Stimulated activated CD4-positive, alpha-beta T cell treated with anti-CD3 and anti-CD28 coated beads, Interleukin-12 subunit alpha, Interleukin-12 subunit beta, amount 100 ng/mL, for 24 hours (primary cell): Measurements from ENCODE around the gene PPP2R5D.
"Not testable (repeated sequence)": the region's sequence is repeated elsewhere in the genome, so short reads cannot be mapped to it uniquely, and the experiment has no call there.

Experiments
- DNase-seq, 2 experiments: peaks; one replicate each; pipeline ENCODE4 v3.0.0-alpha.2; 2020; ENCODE audit warnings: low read depth in 2 of 2

PPP2R5D gene

DNA sequence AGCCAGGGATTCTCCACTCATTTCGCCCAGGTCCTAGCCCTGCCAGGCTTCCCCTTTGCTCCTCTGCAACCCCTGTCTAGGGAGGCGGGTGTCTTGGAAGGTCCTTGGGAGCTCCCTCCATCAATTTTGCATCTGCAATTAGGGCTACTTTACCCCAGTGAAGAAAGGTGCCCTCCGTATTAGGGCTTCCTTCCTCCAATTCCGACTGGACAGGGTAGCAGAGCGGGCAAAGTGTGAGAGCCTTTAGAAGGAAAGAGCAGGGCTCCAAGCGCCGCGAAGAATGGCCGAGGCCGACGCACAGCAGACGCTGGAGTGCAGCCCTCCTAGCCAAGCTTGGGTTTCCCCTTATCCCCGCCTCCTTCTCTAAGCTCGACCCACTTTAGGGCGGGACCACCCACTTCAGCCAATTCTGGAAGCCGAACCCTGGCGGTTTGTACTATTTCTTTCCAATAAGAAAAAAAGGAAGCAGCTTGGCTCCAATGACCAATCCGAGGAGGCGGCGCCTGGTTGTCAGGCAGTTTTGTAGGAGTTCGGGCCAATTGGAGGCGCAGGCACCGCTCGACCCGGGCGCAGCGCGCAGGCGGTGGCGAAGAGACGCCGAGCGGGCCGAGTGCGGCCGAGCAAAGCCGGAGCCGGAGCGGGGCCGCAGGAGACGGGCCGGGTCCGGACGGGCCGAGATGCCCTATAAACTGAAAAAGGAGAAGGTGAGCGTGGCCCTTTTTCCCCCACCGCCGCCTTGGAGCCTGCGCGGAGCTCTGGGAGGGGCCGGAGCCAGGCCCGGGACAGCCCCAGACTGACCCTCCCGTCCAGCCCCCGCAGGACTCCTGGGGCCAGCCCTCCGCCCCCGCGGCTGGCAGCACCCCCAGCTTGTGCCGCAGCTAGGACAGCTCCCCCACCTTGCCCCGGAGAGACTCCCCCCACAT lies at the start of gene PPP2R5D:
PPP2R5D (plus strand) TSS at position 570 of the 923 bp plus-strand sequence; CDS start at position 678, 108 bp downstream.
- DNase-seq = peak; percentile 90 to 96

DNA sequence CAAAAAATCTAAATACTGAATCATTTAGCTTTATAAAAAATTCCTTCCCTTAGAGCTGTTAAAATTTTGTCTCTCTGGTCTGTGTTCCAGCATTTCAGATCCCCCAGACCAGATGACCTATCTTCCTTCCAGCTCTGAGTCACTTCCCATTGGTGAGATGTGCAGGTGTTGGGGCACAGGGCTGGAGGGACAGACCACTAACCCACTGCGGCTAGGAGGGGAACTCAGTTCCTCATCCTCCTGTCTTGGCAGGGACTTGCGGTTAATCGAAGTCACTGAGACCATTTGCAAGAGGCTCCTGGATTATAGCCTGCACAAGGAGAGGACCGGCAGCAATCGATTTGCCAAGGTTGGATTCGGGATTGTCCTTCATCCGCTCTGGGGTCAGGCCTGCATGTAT lies 49.0 kb upstream of the PPP2R5D start:
- DNase-seq = no peak

DNA sequence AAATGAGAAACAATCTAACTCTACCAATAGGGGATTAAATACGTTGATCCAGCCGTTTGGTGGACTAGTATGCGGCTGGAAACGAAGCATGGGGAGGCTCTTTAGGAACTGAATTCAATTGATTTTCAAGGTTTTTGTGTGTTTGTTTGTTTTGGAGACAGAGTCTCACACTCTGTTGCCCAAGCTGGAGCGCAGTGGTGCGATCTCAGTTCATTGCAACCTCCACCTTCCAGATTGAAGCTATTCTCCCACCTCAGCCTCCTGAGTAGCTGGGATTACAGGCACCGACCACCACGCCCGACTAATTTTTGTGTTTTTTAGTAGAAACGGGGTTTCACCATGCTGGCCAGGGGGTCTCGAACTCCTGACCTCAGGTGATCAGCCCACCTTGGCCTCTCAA lies 48.0 kb upstream of the PPP2R5D start:
- no peak for DNase-seq

DNA sequence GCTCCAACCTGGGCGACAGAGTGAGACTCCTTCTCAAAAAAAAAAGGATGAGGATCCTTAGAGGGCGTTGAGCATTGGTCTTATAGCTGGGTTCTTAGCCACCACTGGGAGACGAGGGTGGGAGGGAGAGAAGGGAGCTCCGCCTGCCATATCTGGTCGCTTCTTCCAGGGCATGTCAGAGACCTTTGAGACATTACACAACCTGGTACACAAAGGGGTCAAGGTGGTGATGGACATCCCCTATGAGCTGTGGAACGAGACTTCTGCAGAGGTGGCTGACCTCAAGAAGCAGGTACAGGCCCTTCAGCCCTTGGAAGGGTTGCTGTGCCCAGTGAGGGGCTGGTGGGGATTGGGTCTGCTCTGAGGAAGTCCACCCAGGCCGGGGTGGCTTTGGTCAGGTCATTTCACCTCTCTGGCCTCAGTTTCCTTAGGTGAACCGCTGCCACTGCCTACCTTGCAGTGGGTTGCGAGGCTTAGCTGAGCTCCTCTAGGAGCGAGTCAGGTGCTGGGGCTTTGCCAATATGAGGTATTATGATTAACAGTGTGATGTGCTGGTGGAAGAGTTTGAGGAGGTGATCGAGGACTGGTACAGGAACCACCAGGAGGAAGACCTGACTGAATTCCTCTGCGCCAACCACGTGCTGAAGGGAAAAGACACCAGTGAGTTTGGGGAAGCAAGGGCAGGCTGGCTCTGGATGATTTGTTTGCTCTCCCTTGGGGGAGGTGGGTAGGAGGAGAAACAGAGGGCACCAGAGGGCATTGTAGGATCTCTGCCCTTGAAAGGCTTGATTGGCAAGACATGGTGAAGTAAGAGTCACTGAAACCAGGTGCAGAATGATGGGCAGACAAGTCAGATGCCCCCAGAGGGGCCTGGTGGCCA lies 46.6 kb upstream of the PPP2R5D start:
- DNase-seq = no peak

DNA sequence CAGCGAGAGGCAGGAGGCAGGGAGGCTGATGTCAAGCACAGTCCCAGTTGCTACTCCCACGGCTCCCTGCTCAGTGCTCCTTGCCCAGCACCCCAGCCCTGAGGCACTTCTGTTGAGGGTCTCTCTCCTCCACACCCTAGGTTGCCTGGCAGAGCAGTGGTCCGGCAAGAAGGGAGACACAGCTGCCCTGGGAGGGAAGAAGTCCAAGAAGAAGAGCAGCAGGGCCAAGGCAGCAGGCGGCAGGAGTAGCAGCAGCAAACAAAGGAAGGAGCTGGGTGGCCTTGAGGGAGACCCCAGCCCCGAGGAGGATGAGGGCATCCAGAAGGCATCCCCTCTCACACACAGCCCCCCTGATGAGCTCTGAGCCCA lies 46.0 kb upstream of the PPP2R5D start:
- DNase-seq = no peak

DNA sequence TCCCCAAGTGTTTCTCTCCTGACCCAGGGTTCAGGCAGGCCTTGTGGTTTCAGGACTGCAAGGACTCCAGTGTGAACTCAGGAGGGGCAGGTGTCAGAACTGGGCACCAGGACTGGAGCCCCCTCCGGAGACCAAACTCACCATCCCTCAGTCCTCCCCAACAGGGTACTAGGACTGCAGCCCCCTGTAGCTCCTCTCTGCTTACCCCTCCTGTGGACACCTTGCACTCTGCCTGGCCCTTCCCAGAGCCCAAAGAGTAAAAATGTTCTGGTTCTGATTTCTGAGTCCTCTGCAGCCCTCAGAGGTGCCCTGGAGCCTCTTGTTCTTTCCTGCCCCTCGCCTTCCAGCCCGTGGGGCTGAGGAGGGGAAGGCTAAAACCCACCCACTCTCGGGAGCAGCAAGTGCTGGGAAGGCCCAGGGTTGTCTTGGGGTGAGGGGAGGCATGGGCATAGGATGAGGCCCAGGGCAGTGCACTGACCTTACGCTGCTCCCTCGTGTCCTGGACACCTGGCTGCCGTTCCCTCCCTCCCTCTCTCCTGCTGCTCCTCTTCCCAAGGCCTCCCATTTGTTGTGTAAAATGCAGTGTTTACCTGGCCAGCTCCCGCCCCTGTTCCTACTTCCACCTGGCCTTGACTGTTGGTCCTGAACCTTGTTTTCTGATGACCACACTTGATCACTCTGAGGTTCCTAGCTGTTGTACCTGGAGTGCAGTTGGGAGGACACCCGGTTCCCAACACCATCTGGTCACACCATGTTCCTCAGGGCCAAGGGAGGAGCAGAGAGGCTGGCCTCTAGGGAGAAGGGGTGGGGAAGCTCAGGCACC lies 45.2 kb upstream of the PPP2R5D start:
- no peak for DNase-seq

DNA sequence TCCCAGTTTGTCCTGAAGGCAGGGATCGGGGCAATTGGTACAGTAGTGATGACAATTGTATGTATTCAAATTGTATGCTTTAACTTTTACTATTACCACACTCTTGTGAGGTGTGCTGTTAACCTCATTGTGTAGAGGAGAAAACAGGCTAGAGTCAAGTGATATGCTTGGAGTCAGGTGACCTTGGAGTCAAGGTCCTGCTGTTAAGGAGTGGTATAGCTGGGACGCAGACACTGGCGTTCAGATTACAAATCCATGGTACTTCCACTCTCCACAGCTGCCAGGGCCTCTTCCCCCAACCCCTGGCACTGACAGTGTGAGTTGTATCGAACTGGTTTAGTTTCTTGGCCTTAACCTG lies 44.6 kb upstream of the PPP2R5D start:
- DNase-seq = no peak

DNA sequence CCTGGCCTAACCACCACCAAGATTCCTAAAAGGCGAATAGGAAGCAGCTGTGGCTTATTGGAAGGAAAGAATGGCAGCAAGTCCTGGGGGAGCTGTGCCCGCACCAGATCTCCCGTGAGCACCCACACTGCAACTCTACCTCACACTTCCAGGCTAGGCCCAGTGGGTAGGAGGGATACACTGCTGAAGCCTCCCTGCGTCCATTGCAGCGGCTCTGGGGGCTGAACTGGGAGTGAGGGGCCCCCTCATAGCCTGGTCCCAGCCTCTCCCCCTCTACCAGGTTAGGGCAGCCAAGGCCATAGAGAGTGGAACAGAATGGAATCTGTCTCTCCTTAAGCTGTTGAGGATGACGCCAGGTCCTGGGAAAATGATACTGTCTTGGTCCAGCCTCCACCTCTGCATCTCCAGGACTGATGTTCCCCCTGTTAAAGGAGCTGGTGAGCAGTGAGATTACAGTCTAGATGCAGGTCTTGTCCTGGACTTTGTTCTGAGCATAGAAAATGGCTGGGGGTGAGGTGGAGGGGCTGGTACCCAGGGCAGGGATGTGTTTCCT lies 43.8 kb upstream of the PPP2R5D start:
- DNase-seq = no peak

DNA sequence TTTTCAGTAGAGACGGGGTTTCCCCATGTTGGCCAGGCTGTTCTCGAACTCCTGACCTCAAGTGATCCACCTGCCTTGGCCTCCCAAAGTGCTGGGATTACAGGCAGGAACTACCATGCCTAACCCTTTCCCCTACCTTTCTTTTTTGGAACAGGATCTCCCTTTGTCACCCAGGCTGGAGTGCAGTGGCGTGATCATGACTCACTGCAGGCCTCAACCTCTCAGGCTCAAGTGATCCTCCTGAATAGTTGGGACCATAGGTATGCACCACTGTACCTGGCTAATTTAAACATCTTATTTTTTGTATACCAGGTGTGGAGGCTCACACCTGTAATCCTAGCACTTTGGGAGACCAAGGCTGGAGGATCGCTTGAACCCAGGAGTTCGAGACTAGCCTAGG lies 43.0 kb upstream of the PPP2R5D start:
- DNase-seq = not testable (repeated sequence)

DNA sequence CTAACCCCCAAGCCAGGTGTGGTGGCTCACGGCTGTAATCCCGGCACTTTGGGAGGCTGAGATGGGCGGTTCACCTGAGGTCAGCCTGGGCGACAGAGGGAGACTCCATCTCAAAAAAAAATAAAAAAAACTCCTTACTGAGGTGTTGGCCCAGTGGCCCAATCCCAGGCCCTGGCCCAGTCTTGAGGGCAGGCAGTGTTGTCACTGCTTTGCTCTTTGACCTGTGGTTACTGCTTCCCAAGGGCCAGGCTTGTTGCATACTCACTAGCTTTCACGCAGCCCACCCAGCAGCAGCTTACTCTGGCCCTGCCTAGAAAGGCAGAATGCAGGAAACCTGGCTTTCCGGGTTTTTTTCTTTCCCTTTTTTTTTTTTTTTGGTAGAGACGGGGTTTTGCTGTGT lies 41.9 kb upstream of the PPP2R5D start:
- no peak for DNase-seq

DNA sequence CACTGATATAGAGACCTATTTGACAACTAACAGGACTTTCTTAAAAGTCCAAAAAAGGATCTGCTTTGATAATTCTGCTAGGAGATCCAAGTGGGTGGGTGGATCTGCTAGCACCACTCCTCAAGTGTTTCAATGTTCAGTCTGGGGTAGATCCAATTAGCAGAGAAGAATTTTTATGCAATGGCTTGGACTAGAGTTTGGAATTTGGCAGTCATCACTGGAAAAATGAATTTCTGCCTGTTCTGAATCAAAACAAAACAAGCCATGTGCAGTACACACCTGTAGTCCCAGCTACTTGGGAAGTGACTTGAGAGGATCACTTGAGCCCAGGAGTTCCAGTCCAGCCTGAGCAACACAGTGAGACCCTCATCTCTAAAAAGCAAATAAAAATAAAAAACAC lies 36.4 kb upstream of the PPP2R5D start:
- no peak for DNase-seq

DNA sequence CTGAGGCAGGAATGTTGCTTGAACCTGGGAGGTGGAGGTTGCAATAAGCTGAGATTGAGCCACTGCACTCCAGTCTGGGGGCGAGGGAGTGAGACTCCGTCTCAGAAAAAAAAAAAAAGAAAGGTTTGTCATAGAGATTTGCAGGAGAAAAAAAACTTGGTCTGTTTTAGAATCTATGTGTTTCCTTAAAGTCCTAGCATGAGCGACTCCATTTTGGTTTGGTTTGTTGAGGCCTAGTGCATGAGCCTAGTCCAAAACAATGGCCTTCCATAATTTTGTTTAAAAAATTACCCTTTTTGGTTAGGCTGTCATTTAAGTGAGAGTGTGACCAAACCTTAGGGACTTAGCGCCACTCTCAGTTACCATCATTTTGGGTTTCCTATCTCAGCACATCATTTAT lies 32.0 kb upstream of the PPP2R5D start:
- no peak for DNase-seq

DNA sequence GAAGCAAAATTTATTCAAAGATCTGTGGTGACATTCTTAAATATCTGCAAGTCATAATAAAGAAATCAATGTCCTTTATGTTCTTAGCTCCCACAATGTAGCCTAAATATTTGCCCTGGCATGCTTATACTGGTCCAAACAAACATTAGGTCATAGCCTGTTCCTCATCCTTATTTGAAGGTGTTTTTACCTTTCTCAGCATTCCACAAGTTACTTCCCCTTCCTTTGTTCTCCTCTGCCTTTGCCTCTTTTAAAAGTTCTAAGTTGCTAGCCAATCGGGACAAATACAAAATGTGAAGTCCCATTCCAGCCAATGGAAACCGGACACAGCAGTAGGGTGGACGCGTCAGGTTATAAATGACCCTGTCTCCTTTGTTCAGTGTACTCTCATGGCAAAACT lies 30.0 kb upstream of the PPP2R5D start:
- DNase-seq = not testable (repeated sequence)

DNA sequence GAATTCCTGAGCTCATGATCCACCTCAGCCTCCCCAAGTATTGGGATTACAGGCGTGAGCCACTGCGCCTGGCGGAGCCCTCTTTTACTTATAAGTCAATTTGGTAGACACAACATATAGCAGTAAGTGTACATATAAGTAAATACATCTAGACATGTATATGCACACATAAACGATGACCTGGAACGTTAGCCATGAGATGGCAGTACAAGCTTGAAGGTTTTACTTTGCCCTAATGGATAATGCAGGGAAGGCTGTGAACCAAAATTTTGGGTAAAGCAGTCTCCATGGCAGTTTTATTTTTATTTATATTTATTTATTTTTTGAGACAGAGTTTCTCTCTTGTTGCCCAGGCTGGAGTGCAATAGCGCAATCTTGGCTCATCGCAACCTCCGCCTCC lies 26.2 kb upstream of the PPP2R5D start:
- no peak for DNase-seq

DNA sequence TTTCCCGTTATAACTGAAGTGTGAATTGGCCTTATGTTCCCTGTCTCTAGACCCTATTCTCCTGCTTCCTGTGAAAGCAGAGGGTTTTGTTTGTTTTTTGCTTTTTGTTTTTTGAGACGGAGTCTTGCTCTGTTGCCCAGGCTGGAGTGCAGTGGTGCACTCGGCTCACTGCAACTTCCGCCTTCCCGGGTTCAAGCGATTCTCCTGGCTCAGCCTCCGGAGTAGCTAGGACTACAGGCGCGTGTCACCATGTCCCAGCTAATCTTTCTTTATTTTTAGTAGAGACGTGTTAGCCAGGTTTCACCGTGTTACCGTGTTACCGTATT lies 24.5 kb upstream of the PPP2R5D start:
- DNase-seq = no peak

DNA sequence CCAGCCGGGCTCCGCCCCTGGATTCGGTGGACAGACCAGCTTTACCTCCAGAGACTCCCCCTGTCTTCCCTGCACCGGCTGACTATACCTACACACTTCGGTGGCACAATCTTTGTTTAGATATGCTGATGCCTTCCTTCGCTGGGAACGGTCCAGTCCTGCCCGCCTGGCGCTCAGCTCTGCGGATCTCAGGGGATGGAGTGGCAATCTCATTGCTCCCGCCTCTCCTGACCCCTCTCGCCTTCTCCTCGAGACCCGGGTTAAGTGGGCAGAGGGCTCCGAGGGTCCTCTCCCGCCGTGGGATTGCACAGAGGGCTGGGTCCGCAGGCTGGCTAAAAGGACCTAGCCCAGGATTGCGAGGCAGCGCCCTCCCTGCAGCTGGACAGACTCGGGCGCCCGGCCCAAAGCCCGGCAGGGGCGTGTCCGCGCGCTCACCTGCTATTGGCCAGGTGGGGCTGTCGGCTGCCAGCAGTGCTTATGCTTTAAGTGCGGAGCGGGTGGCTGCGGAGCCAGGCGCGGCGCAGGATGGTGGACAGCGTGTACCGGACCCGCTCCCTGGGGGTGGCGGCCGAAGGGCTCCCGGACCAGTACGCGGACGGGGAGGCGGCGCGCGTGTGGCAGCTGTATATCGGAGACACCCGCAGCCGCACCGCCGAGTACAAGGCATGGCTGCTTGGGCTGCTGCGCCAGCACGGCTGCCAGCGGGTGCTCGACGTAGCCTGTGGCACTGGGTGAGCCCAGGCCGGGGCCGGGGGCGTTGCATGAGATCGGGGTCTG lies 23.9 kb upstream of the PPP2R5D start, which contains the start of gene GNMT:
GNMT (plus strand) TSS at position 512 of the 777 bp plus-strand sequence; CDS start at position 526, 14 bp downstream.
- DNase-seq = no peak

DNA sequence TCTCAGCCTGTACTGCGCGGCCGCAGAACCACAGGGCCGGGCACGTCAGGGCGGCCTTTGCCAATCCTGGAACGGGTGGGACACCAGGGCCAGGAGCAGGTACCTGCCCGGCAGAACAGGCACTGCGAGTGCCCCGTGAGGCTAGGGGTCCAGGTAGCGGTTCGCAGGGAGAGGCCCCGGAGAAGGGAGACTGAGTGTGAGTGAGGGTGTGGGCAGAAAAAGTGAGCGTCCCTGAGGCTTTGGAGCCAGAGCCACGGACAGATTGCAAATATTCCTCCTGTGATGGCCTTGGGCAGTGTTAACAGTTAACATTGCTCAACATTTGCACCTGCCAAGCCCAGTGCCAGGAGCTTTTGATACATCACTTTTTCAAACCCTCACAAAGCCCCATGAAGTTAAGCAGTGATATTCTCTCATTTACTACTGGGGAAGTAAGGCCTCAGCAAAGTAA lies 23.3 kb upstream of the PPP2R5D start:
- DNase-seq = no peak

DNA sequence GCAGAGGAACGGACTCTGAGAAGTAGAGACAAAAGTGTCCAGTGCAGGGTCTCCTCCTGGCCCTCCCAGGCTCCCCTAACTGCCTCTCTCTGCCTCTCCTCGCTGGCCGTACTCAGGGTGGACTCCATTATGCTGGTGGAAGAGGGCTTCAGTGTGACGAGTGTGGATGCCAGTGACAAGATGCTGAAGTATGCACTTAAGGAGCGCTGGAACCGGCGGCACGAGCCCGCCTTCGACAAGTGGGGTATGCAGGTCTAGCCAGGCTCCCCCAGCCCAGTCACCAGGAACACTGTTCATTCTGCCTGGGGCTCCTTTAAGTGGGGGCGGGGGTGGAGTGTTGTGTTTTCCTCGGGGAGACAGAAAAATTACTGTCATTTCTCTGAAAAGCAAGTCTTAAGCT lies 22.3 kb upstream of the PPP2R5D start:
- DNase-seq = no peak

DNA sequence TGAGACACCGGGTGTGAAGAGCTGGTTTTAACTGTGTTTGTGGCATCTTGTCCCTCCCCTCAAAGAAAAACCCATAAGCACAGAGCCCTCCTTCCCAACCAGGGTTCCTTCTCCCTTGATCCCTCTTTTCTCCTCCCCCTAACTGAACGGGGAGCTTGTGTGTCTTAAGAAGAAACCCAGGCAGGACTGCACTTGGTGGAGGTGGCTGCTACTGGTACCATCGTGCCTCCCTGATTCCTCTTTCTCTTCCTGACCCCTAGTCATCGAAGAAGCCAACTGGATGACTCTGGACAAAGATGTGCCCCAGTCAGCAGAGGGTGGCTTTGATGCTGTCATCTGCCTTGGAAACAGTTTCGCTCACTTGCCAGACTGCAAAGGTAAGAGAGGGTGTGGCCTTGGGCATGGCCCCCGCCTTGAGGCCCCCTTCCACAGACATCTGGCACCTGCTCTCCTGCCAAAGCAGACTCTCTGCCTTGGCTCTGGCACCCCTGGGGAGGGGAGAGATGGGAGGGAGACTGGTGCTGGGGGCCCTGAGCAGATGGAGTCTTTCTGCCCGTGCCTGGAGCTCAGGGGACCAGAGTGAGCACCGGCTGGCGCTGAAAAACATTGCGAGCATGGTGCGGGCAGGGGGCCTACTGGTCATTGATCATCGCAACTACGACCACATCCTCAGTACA lies 21.7 kb upstream of the PPP2R5D start:
- DNase-seq = no peak

DNA sequence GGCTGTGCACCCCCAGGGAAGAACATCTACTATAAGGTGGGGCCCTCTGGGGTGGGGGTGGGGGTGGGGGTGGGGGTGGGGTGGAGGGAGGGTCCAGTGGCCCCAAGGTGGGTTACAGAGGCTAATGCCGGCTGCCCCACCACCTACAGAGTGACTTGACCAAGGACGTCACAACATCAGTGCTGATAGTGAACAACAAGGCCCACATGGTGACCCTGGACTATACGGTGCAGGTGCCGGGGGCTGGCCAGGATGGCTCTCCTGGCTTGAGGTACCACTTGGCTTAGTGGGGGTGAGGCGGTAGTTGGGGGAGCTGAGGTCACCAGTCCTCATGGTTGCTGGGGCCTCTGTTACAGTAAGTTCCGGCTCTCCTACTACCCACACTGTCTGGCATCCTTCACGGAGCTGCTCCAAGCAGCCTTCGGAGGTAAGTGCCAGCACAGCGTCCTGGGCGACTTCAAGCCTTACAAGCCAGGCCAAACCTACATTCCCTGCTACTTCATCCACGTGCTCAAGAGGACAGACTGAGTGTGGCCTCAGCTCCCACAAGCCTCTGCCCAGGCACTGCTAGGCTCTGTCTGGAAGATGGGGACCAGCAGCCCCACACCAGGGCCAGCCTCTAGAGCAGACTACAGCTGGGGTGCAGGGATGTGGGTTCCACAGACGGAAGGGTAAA lies 21.1 kb upstream of the PPP2R5D start:
- DNase-seq = no peak
